Measurements from ENCODE around the gene COPA. TPM values are rescaled to one million over a fixed set of nuclear protein-coding genes. Genes with fewer than 3 reads are reported as not detected.

COPA gene
- total RNA-seq, 1 donor from 2014 or later = 180 TPM

DNA sequence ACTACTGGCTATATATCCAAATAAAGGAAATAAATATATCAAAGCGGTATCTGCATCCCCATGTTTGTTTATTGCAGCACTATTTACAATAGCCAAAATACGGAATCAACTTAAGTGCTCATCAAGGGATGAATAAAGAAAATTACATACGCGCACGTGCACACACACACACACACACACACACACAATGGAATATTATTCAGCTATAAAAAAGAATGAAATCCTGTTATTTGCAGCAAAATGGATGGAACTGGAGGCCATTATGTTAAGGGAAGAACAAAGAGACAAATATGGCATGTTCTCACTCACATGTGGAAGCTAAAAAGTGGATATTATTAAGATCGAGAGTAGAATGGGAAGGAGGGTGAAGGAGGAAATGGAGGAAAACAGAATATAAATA lies 20.2 kb downstream of the COPA start:
- DNase-seq (ENCODE audit: low spot score in 2 of 2, unreplicated experiment in 2 of 2) = no peak
- H3K4me3 Mint-ChIP-seq = no peak overlapping the region
- H3K27me3 Mint-ChIP-seq (ENCODE audit: low read depth) = no peaks in the 10 kb centered on the region
- TF ChIP-seq, protein P1, sequence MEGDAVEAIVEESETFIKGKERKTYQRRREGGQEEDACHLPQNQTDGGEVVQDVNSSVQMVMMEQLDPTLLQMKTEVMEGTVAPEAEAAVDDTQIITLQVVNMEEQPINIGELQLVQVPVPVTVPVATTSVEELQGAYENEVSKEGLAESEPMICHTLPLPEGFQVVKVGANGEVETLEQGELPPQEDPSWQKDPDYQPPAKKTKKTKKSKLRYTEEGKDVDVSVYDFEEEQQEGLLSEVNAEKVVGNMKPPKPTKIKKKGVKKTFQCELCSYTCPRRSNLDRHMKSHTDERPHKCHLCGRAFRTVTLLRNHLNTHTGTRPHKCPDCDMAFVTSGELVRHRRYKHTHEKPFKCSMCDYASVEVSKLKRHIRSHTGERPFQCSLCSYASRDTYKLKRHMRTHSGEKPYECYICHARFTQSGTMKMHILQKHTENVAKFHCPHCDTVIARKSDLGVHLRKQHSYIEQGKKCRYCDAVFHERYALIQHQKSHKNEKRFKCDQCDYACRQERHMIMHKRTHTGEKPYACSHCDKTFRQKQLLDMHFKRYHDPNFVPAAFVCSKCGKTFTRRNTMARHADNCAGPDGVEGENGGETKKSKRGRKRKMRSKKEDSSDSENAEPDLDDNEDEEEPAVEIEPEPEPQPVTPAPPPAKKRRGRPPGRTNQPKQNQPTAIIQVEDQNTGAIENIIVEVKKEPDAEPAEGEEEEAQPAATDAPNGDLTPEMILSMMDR (IDR thresholded peaks at IDR 0.05; ENCODE audit: unreplicated experiment) = no peak
- no peak overlapping the region for H3K27ac Mint-ChIP-seq
- H3K9me3 Mint-ChIP-seq = no peaks in the 10 kb centered on the region
- H3K4me1 Mint-ChIP-seq = no peaks in the 10 kb centered on the region
- peaks cover 58% of the 10 kb centered on the region for H3K36me3 Mint-ChIP-seq

DNA sequence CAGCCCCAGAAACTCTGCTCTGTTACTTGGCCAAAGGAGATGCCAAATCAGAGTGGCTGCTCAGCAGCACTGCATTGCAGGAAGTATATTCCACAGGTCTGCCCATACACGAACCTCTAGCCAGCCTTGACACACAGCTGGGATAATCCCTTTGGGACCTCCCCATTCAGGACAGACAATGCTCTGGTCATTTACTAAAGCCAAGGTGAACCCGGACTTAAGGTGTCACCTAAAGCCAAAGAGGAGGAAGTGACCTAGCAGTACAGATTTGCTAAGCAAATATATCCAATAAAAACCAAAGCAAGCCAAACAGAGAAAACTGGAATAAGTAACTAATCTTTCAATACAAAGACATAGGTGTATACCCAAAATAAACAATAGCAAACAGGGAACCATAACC lies 27.7 kb downstream of the COPA start:
- H3K4me1 Mint-ChIP-seq = no peaks in the 10 kb centered on the region
- H3K36me3 Mint-ChIP-seq = peaks cover 73% of the 10 kb centered on the region
- no peaks in the 10 kb centered on the region for H3K27me3 Mint-ChIP-seq (ENCODE audit: low read depth)
- no peak overlapping the region for H3K27ac Mint-ChIP-seq
- DNase-seq (ENCODE audit: low spot score in 2 of 2, unreplicated experiment in 2 of 2) = no peak
- peaks cover 9% of the 10 kb centered on the region for H3K9me3 Mint-ChIP-seq
- TF ChIP-seq, protein P1 (IDR thresholded peaks at IDR 0.05; ENCODE audit: unreplicated experiment) = no peak
- H3K4me3 Mint-ChIP-seq = no peak overlapping the region

DNA sequence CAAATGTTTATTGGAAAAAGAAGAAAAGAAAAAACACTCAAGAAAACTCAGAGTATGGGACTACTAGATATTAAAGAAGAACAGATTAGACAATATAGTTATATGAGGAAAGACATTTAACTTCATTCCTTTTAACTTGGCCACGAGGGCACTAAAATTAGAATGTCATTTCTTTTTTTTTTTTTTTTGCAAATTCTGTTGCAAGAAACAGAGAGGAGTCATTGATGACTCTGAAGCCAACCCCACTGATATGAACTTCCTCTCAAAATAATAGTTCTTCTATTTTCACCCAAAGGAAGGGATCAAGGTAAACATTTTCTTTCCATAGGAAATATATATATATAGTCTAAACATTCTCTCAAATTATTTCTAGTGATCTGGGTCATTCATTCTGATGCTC lies 33.5 kb downstream of the COPA start:
- Mint-ChIP-seq H3K36me3 (peaks cover 52% of the 10 kb centered on the region), H3K27me3 (ENCODE audit: low read depth) (no peaks in the 10 kb centered on the region), H3K27ac (no peak overlapping the region), H3K4me1 (no peaks in the 10 kb centered on the region), H3K9me3 (no peaks in the 10 kb centered on the region), H3K4me3 (no peak overlapping the region)
- TF ChIP-seq, protein P1 (IDR thresholded peaks at IDR 0.05; ENCODE audit: unreplicated experiment) = no peak
- no peak for DNase-seq (ENCODE audit: low spot score in 2 of 2, unreplicated experiment in 2 of 2)

DNA sequence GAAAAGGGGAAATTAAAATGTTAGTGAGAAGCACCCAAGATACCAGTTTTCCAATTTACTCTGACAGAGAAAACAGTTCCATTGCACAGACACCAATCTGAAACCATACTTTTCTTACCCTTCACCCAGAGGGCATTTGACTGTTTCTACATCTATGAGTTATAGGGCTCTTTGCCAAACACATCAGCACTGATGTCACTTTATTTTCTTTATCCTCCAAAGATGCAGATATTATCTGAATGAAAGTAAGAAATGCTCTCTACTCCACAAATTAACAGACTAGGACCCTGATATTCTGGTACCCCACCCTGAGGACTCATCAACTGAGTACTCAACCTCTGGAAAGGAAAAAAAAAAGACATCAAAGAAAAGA lies 33.9 kb downstream of the COPA start:
- no peaks in the 10 kb centered on the region for H3K9me3 Mint-ChIP-seq
- no peak overlapping the region for H3K4me3 Mint-ChIP-seq
- peaks cover 51% of the 10 kb centered on the region for H3K36me3 Mint-ChIP-seq
- no peaks in the 10 kb centered on the region for H3K4me1 Mint-ChIP-seq
- TF ChIP-seq, protein P1 (IDR thresholded peaks at IDR 0.05; ENCODE audit: unreplicated experiment) = no peak
- no peak for DNase-seq (ENCODE audit: low spot score in 2 of 2, unreplicated experiment in 2 of 2)
- no peaks in the 10 kb centered on the region for H3K27me3 Mint-ChIP-seq (ENCODE audit: low read depth)
- H3K27ac Mint-ChIP-seq = no peak overlapping the region

DNA sequence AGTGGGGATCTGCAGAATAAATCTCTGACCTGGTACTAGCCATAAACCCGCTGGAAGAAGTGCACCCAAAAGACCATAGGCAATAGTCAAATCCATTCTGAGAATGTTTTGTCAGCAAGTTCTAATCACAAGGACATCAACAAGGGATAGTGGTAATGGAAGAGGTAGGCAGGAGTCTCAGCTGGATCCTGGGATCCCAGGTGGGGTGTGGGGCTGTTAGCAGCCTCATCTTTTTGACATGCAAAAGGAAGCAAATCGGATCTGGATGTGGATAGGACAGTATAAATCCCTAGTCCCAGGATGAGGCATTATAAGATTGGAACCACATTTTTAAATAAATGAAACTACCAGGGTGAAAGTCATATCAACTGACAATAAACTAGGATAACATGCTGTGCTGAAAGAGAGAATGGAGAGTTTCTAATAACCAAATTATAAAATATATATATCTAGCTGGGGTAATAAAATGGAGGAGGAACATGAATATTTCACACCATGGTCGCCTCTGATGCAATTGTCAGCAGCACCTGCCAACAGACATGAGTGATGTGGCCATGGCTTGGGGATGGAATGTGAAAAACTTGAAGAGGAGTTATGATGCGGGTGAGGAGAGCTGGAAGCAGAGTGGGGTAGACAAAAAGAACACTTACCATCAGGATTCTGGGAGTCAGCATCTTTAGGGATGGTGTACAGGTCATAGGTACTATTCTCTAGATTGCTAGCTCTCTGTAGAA lies 34.4 kb downstream of the COPA start:
- DNase-seq (ENCODE audit: low spot score in 2 of 2, unreplicated experiment in 2 of 2) = no peak
- TF ChIP-seq, protein P1 (IDR thresholded peaks at IDR 0.05; ENCODE audit: unreplicated experiment) = no peak

More for the DNA sequence above, 34.4 kb downstream of the COPA start:
- no peaks in the 10 kb centered on the region for H3K4me1 Mint-ChIP-seq
- no peaks in the 10 kb centered on the region for H3K27me3 Mint-ChIP-seq (ENCODE audit: low read depth)
- no peak overlapping the region for H3K4me3 Mint-ChIP-seq
- no peak overlapping the region for H3K27ac Mint-ChIP-seq
- no peaks in the 10 kb centered on the region for H3K9me3 Mint-ChIP-seq
- H3K36me3 Mint-ChIP-seq = peaks cover 50% of the 10 kb centered on the region

Data from mesothelial cell of epicardium (in vitro differentiated cells).